ENCODE measurements around the gene SLC7A1.

GRCh38 chr13:29500386-29500785 is 95.1 kb downstream of the SLC7A1 start:
- TF ChIP-seq FOXK2 (IDR thresholded peaks at IDR 0.05) (no peak), PKNOX1 (IDR thresholded peaks at IDR 0.05) (no peak), L3MBTL2 (conservative IDR thresholded peaks at IDR 0.05) (no peak), TARDBP (IDR thresholded peaks at IDR 0.05) (no peak), FOXA1 (IDR thresholded peaks at IDR 0.05) (no peak), ELF4 (IDR thresholded peaks at IDR 0.05) (no peak), FOXM1 (IDR thresholded peaks at IDR 0.05; ENCODE audit: borderline replicate concordance) (no peak), SP1 (IDR thresholded peaks at IDR 0.05) (no peak), HDGF (IDR thresholded peaks at IDR 0.05; ENCODE audit: borderline replicate concordance) (no peak), ARNT (IDR thresholded peaks at IDR 0.05) (no peak), ZNF384 (IDR thresholded peaks at IDR 0.05) (no peak)
